HG02840 (cell line): ENCODE measurements around the gene CACNA1B.

Experiments used
- ATAC-seq: cut with Tn5 transposase; IDR thresholded peaks from one replicate; pipeline ENCODE4 v1.9.1; 2021; ENCODE audit warnings: mild to moderate bottlenecking, moderate library complexity, moderate number of reproducible peaks; ENCODE audit not compliant: unreplicated experiment, low FRiP score

CACNA1B gene

DNA sequence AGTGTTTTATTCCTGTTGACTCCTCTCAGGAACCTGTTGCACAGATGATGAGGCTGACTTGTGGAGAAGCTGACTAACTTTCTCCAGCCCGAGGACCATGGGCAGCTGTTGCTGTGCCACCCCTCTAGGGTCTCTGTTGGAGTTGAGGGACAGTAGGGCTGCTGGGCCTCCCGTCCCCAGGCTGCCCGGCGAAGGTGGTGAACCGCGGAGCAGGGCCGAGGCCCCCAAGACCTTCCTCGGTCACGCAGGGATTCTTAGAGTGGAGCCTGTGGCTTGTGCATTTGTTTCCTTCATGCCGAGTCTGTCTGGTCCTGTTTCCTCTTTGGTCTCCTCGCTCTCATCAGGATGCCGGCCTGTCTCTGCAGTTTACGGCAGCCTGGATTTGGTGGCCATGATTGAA, 40.2 kb downstream of the CACNA1B start:
- ATAC-seq: no peak

DNA sequence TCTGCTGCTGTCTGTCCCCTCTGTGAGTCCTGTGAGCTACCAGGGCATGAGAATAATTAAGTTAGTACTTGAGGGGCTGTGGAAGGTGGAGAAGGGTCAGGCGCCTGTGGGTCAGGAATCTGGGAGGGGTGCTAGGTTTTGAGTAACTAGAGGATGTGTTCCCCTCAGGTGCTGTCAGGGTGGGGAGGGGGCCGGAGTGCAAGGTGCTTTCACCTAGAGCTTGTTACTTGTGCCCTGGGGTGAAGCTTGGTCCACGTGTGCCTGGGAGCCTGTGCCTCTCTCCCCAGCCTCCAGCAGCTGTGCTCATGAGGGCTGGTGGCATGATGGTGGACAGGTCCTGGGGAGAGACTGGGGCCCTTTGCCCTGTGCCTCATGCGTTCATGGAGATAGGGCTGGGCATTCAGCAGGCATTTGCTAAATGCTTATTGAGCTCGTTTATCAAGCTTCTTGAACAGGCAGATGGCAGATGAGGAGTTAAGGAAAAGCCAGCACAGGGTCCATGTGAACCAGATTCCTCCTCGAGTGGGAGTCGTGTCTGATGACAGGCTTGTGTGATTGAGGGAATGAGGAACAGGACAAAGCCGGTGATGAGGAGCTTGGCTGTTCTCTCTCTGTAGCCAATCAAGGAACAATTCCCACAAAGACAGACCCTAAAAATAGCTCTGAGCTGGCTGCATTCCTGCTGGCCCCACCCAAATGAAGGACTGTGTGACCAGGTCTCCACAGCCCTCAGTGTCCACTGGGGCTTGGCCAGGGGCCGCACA, 40.9 kb downstream of the CACNA1B start:
- ATAC-seq: no peak

DNA sequence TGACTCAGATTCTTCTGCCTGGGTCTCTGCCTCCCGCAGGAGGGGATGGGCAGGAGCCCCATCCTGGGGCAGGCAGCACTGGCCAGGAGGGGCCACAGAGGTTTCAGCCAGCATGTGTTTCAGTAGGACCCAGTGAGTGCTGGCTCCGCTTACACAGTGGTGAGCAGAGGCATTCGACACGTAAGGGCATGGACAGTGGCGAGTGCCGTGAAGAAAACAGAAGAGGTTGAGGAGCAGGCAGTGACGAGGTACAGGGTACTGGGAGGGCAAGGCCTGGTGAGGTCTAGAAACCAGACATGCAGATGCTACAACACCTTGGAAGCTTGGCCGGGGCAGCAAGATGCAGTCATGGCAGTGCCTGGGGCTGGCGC, 41.5 kb downstream of the CACNA1B start:
- ATAC-seq: no peak

DNA sequence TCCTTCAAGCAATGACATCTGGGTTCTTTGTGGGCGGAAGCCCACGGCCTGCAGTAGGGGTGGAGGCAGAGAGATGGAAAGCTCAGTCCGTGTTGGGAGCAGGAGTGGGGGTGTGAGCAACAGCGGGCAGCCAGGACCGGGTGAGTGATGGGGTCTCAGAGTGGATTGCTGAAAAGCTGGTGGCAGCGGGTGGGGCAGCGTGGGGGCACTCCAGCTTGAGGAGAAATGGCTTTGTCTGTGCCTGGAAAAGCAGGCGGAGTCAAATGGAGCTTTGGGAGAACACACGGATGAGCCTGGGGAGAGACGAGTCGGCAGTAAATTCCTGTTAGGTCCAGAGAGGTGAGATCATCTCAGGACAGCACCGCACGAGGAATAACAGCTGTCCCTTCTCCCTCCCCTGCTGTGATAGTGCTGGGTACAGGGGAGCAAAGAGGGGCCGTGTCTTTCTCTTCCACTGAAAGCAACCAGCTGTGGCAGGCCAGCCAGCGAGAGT, 42.1 kb downstream of the CACNA1B start:
- ATAC-seq: no peak

DNA sequence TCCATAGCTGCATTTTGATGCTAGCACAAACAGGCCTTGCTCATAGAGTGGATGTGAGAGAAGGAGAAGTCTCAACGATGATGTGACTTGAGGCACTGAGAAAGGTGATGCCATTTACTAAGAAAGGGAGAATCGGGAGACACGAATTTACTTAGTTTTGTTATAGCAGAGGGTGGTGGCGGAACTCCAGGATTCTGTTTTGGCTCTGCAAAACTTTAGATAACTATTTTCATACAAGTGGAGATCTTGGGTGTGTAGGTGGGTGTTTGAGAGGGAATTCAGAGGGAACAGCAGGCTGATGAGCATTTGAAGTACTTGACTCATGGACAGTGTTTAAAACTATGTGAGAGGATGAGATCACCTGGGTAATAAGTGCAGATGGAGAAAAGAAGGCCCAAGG, 43.2 kb downstream of the CACNA1B start:
- ATAC-seq: no peak

DNA sequence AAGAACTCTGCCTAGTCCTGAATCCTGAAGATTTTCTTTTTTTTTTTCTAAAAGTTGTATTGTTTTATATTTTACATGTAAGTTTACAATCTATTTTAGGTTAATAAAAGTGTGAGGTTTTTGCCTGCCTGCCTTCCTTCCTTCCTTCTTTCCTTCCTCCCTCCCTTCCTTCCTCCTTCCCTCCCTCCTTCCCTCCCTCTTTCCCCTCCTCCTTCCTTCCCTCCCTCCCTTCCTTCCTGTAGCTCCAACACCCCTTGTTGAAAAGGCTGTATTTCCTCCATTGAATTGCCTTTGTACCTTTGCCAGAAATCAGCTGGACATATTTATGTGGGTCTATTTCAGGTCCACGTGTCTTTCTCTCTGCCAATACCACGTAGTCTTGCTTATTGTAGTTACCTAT, 46.6 kb downstream of the CACNA1B start:
- no peak for ATAC-seq

DNA sequence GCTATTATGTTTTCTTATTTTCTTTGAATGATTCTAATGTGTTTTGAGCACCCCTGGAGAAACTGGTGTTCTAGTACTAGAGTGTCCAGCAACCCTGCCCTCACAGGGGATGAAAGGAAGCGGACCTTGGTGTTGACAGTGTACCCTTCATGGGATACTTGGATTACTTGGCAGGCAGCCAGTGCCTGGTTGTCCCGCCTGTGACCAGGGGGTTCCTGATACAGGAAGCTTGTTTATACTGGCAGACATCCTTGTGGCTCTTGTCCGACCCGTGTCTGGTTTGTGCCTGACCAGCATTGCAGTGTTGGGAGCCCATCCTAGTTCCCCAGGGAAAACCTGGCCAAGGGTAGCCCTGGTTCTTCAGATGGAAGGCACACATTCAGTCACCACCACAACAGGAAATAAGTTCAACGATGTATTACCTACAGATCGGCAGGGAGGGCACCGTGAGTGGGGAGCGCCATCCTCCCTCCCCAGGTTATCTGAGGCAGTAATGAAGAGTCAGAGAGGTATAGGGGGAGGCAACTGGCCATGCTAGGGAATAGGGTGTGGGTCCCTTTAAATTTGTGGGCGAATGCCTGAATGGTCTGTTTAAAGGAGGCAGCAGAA, 47.3 kb downstream of the CACNA1B start:
- ATAC-seq: no peak

DNA sequence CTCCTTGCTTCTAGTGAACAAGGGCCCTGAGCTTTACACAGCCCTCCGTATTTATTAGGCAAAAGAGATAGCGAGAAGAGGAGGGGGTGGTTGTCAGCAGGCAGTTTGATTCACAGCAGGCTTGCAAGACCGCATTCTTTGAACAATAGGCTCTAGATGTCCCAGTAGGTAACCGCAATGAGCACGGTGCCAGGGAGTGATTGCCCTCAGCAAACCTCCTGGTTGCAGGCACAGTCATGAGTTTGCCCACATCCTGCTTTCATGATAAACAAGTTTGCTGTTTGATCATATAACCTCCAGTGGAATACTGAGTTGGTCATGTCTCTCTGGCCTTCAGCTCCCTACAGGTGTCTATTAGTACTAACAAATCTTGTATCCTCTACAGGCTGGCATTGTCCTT, 66.1 kb downstream of the CACNA1B start:
- ATAC-seq: no peak

DNA sequence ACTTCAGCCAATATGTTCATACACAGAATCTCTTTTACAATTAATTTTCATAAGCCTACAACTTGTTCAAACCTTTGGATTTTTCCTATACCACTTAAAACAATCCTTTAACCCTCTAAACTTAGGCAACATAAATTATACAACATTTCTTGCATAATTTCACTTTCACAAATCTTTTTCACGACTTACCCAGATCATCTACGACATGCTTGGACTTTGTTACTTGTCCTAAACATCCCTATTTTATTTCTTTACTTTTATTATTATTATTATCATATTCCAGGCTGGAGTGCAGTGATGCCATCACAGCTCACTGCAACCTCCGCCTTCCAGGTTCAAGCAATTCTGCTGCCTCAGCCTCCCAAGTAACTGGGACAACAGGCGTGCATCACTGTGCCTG, 68.0 kb downstream of the CACNA1B start:
- ATAC-seq: no peak

DNA sequence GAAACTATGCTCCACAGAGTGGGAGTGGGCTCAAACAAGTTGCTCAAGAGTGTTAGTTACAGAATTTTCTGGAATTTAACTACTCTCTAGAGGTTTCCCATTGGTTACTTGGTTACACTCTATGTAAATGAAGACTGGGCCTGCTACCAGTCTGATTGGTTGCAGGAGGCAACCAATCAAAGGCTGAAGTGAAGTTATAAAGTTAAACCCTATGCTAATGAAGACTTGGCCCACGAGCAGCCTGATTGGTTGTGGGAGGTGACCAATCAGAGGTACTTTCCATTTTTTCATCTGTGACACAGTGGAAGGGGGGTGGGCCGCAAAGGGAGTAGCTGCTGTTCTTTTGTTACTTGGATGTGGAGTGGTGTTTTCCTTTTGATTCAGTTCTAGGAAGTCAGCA, 69.4 kb downstream of the CACNA1B start:
- no peak for ATAC-seq

DNA sequence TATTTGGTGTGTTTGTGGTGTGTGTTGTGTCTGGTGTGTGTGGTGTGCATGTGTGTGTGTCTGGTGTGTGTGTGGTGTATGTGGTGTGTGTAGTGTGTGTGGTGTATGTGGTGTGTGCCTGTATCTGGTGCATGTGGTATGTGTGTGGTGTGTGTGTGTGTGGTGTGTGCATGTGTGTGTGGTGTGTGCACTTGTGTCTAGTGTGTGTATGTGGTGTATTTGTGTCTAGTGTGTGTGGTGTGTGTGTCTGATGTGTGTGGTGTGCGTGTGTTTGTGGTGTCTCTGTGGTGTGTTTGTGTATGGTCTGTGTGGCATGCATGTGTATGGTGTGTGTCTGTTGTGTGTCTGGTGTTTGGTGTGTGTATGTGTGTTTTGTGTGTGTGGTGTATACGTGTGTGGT, 71.1 kb downstream of the CACNA1B start:
- ATAC-seq: no peak

DNA sequence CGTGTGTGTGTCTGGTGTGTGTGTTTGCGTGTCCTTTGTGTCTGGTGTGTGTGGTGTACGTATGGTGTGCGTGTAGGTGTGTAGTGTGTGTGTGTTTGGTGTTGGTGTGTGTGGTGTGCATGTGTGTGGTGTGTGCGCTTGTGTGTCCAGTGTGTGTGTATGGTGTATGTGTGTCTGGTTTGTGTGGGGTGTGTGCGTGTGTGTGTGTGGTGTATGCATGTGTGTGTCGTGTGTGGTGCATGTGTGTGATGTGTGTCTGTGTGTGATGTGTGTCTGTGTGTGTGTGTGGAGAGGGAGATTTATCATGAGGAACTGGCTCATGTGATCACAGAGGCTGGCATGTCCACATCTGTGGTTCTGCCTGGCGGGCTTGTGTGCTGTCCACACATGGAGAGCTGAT, 71.7 kb downstream of the CACNA1B start:
- ATAC-seq: no peak

DNA sequence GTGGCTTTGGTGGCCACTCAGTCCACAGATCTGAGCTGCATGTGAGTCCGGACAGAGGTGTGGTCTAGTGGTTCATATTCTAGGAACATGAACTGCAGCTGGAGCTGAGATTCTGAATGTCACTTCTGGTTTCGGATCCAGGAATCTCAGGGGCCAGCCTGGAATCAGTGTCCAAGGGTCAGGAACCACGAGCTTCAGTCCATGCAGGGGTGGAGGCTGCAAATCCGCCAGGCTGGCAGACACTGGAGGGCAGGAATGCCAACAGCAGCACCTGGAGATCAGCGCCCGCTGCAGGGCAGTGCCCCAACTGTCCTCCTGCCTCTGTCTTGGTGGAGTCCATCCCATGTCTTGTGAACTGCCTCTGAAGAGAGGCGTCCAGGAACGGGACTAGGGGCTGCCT, 73.5 kb downstream of the CACNA1B start:
- no peak for ATAC-seq

DNA sequence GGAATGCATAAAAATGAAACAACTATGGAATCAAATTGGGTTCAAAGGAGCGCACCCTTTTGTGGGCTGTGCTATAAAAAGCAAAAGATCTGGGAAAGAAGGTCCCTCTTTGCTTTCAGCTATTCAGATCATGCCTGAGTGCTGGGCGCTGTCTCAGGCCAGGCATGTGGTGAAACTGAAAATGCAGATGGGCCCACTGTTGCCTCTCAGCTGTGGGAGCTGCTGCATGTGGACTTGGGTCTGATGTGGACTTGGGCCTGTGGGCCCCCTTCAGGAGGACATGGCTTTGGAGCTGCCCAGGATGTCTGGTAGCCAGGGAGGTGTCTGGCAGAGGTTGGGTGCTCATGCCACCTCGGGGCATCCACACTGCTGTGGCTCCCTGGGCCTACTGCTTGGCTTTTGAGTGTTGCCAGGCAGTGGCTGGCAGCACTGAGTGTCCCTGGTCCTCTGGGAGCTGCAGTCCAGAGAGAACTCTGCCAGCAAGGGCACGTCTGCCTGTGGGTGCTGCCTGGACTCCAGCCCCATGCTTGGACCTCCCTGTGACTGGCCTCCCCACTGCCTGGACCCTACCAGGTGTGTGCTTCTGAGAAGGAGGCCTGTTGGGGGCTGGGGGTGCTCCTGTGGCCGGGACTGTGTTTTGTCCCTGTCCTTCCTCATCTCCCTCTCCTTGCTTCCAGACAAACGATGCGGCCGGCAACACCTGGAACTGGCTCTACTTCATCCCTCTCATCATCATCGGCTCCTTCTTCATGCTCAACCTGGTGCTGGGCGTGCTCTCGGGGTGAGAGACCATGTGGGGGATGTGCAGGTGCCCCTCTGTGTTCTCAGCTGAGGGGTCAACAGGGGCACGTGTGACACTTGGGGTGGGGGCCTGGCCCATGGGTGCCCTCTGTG, 74.3 kb downstream of the CACNA1B start:
- no peak for ATAC-seq

DNA sequence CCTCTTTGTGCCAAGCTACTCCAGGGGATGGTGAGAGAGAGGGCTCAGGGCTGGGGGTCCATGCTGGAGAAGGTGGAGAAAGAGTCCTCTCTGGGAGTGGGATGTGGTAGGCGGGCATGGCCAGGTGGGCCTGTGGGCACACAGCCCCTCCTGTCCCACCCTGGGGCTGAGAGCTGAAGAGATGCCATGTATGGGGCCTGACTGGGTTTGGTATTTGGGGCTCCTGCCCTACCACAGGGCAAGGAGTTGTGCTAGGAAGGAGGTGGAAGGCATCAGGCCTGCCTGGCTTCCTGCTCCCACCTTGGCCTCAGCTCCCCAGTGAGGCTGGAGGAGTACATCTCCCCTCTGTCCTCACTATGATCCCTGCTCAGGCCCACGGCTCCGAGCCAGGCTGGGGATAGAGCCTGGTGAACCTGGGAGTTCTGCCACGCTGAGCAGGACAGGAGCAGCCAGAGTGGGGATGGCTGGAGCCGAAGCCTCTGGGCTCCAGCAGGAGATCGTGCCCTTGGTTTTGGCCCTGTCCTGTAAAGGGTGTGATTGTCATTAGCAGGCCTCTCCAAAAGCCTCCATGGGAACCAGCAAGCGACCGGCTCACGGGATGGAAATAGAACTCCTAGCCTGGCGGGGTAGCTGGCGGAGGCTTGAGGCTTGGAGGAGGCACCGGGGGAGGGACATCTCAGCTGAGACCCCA, 75.5 kb downstream of the CACNA1B start:
- ATAC-seq: no peak

DNA sequence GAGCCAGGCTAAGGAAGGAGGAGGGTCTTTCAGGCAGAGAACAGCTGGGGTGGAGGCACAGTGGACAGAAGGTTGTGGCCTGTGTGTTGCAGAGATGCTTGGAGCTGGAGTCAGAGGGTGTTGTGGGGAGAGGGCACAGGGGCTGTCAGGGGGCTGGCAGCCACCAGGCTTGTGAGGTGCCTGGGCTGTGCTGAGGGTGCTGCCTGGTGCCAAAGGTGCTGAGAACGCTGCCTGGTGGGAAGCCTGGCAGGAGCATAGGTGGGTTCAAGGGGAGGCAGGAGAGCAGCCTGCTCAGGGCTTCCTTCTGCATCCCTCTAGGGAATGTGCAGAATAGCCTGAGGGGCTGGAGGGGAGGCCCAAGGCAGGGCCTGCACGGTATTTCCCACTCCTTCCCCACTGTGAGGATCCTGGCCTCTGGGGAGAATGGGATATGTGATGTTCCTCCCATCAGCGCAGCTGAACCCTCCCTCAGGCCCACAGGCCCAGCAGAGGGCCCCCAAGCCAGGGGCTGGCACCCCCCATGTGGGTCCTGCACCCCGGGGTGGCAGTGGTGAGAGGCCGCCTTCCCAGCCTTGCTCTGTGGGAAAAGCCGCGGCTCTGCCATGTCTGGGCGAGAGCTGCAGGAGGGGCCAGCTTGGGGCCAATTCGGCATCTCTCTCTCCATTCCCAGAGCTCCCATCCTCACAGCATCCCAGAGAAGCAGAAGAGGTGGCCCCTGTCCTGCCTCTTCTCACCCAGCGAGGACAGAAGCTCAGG, 76.3 kb downstream of the CACNA1B start:
- ATAC-seq: no peak

DNA sequence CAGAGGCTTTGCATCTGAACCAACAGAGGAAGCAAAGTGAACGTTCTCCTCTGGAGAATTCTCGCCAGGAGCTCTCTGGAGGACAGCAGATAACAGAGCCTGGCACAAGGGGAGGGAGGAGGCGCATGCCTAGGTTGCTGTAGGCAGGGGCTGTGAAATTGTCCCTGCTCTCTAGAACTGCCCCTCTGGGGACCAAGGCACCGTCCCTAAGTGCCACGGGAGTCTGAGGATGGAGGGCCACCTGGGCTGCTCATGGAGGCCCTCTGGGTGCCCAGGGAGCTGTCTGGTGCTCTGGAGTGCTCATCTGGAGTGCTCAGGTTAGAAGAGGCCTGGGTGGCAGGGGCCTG, 77.6 kb downstream of the CACNA1B start:
- no peak for ATAC-seq

DNA sequence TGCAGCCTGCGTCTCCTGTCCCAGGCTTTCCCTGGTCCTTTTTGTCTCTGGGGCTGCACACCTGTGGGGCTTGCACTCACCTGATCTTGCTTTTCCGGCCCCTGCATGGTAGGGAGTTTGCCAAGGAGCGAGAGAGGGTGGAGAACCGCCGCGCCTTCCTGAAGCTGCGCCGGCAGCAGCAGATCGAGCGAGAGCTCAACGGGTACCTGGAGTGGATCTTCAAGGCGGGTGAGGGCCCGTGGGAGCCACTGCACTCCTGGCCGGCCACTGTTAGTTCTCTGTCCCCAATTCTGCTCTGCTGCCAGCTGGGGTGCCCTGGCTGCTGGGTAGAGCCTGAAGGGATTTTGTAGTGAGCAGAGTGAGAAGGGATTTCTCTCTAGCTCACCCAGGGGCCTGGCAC, 78.0 kb downstream of the CACNA1B start:
- no peak for ATAC-seq

DNA sequence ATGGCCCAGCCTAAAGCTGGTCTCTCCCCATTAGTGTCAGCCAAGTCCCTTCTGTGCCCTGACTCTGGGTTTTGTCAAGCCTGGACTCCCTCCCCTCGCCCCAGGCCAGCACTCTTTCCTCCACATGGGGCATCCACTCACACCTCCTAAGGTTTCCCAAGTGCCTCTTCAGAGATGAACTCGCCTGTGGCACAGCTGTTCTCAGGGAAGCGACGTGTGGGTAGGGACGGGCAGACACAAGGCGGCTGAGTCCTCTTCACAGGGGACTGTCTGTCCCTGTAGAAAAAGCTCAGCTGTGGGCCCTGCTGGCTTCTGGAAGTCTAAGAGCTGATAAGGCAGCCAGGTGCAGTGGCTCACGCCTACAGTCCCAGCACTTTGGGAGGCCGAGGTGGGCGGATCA, 78.5 kb downstream of the CACNA1B start:
- ATAC-seq: no peak

DNA sequence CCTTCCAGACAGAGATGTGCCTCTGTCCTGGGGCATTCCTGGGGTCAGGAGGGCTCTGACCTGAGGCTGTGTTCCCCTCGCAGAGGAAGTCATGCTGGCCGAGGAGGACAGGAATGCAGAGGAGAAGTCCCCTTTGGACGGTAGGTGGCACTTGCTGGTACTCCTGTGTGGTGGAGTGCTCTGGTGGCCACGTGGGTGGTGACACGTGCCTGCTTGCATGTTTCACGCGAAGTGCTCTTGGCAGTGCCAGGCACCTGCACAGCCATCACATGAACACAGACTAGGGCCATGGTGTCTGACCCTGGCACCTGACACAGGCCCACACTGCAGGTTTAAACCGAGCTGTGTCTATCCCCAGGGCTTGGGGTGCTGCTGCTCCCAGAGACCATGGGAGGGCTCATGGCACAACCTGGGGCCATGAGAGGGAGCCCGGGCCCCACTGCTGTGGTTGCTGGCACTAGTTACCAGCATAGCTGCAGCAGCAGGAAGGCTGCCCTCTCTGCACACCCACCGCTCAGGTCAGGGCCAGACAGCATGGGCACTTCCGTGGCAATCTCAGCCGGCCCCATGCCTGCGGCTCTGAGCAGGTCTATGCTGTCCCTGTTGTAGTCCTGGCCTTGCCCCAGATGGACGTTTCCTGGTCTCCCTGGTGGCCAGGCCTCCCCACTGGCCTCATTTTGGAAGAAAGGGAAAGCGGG, 79.3 kb downstream of the CACNA1B start:
- no peak for ATAC-seq
